CD4-positive, alpha-beta T cell treated with Interleukin-6 at 100 ng/mL for 8 hours (primary cell): ENCODE data around the gene DSCAM.

ENCODE experiments used
- DNase-seq: peaks from one replicate; pipeline ENCODE4 v3.0.0-alpha.2; 2020; ENCODE audit warnings: mixed read lengths, low spot score

Gene DSCAM

GRCh38 chr21:39976800-39977199 is 870.2 kb downstream of the DSCAM start:
- no peak for DNase-seq

- DNase-seq: no peak
These were observed 873.8 kb downstream of the DSCAM start for GRCh38 chr21:39972976-39973770.

- no peak for DNase-seq
These were observed 874.5 kb downstream of the DSCAM start for GRCh38 chr21:39972471-39972870.

GRCh38 chr21:39971956-39972355 is 875.0 kb downstream of the DSCAM start:
- DNase-seq: no peak

- DNase-seq: no peak
These were observed 877.1 kb downstream of the DSCAM start for GRCh38 chr21:39969691-39970364.

GRCh38 chr21:39968010-39968409 is 878.9 kb downstream of the DSCAM start:
- no peak for DNase-seq

- DNase-seq: no peak
These were observed 880.2 kb downstream of the DSCAM start for GRCh38 chr21:39966786-39967185.

- no peak for DNase-seq
These were observed 881.9 kb downstream of the DSCAM start for GRCh38 chr21:39965026-39965425.

GRCh38 chr21:39961251-39961650 is 885.7 kb downstream of the DSCAM start:
- DNase-seq: no peak
